ENCODE data around the gene TPSD1.

TPSD1 gene

DNA sequence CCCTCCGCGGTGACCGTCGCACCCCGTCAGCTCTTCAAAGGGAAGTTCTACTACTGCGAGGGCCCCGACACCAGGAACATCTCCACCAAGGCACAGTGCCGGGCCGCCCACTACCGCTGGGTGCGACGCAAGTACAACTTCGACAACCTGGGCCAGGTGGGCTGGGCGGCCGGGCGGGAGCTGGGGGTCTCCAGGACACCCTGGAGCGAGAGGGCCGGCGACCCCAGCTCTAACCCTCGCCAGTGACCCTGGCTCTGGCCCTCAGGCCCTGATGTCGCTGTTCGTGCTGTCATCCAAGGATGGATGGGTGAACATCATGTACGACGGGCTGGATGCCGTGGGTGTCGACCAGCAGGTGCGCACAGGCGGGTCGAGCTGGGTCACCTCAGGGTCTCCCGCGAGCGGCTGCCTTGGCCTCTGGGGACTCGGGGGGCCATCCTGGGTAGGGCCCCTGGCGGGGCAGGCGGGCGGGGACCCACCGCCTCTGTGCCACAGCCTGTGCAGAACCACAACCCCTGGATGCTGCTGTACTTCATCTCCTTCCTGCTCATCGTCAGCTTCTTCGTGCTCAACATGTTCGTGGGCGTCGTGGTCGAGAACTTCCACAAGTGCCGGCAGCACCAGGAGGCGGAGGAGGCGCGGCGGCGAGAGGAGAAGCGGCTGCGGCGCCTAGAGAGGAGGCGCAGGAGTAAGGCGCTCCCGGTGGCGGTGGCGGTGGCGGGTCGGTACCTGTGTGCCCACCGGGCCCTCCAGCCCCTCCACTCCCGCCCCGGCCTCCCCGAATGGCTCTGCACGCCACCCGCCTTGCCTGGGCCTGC lies 44.2 kb upstream of the TPSD1 start:
- no peak for DNase-seq (ENCODE audit: low read depth)
- no peak overlapping the region for H3K4me3 ChIP-seq (ENCODE audit: control insufficient read depth, low read depth, low read length)
- TF ChIP-seq, protein P1, sequence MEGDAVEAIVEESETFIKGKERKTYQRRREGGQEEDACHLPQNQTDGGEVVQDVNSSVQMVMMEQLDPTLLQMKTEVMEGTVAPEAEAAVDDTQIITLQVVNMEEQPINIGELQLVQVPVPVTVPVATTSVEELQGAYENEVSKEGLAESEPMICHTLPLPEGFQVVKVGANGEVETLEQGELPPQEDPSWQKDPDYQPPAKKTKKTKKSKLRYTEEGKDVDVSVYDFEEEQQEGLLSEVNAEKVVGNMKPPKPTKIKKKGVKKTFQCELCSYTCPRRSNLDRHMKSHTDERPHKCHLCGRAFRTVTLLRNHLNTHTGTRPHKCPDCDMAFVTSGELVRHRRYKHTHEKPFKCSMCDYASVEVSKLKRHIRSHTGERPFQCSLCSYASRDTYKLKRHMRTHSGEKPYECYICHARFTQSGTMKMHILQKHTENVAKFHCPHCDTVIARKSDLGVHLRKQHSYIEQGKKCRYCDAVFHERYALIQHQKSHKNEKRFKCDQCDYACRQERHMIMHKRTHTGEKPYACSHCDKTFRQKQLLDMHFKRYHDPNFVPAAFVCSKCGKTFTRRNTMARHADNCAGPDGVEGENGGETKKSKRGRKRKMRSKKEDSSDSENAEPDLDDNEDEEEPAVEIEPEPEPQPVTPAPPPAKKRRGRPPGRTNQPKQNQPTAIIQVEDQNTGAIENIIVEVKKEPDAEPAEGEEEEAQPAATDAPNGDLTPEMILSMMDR (IDR thresholded peaks at IDR 0.05; ENCODE audit: control insufficient read depth, insufficient read depth, low read depth, low read length, missing control alignments), result no peak

DNA sequence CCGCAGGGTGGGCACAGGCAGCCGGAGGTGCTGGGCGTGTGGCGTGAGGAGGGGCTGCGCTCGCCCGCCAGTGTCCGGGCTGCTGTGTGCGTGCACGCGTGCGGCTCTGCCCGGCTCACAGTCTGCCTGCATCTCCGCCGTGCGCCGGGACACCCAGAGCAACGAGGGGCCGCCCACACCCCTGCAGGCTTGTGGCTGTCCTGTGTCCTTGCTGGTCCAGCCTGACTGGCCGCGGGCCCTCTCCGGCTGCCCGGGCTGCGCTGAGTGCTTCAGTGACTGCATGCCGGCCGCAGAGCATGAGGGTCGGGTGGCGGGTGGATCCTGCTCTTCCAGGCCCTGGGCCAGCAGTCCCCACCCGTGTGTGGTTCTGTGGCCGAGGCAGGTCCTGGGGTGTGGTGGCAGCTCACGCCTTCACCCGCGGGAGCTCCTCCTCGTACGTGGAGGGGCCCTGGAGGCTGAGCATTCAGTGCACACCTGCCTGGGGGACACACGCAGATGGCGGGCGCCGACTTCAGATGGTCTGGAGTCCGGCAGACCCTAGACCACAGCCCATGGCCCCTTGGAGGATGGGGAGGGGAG lies 43.2 kb upstream of the TPSD1 start:
- DNase-seq (ENCODE audit: low read depth), result no peak
- TF ChIP-seq, protein P1 (IDR thresholded peaks at IDR 0.05; ENCODE audit: control insufficient read depth, insufficient read depth, low read depth, low read length, missing control alignments), result no peak
- no peak overlapping the region for H3K4me3 ChIP-seq (ENCODE audit: control insufficient read depth, low read depth, low read length)

DNA sequence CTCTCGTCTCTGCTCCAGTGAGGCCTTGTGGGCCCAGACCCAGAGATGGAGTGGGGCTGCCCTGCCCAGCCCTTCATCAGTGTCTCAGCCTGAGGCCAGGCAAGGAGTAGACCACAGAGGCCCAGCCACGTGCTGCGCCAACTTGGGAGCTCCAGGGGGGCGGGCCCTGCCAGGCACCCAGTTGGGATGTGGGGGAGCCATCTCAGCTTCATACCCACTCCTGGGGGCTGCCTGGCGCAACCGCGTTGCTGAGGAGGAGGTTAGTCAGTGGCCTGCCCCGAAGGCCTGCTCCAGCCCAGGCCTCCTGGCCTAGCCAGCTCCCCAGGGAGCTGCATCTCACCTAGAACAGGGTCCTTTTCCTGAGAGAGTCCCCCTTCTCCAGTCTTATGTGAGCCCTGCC lies 42.6 kb upstream of the TPSD1 start:
- DNase-seq (ENCODE audit: low read depth), result no peak
- TF ChIP-seq, protein P1 (IDR thresholded peaks at IDR 0.05; ENCODE audit: control insufficient read depth, insufficient read depth, low read depth, low read length, missing control alignments), result no peak
- H3K4me3 ChIP-seq (ENCODE audit: control insufficient read depth, low read depth, low read length), result no peak overlapping the region

DNA sequence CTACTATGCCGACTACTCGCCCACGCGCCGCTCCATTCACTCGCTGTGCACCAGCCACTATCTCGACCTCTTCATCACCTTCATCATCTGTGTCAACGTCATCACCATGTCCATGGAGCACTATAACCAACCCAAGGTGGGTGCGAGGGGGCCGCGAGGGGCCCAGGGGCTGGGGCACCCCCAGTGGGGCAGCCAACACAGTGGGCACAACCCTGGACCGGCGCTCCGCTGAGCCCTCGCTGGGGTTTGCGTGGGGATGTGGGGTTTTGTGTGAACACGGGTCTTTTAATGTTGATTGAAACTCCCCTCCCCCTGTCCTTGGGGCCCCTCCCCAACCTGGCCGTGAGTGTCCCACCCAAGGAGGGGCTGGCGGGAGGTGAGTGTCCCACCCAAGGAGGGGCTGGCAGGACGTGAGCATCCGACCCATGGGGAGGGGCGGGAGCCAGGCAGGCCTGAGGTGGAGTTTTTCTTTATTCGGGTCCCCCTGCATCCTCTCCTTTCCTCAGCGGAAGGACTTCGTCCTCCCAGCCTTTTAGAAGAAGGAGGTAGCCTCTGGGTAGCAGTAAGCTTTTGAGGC lies 42.0 kb upstream of the TPSD1 start:
- no peak overlapping the region for H3K4me3 ChIP-seq (ENCODE audit: control insufficient read depth, low read depth, low read length)
- TF ChIP-seq, protein P1 (IDR thresholded peaks at IDR 0.05; ENCODE audit: control insufficient read depth, insufficient read depth, low read depth, low read length, missing control alignments), result no peak
- no peak for DNase-seq (ENCODE audit: low read depth)

DNA sequence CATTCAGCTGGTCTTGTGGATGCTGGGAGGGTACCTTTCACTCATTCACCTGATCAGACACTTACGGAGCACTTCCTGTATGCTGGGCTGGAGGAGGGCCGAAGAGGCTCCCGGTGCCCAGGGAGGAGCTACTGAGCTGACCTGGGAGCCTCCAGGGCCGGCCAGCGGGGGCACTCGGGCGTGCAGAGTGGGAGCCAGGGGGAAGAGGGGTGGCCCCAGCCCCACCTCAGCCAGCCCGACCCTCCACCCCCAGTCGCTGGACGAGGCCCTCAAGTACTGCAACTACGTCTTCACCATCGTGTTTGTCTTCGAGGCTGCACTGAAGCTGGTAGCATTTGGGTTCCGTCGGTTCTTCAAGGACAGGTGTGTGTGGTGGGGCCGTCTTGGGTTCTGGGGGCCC lies 41.1 kb upstream of the TPSD1 start:
- TF ChIP-seq, protein P1 (IDR thresholded peaks at IDR 0.05; ENCODE audit: control insufficient read depth, insufficient read depth, low read depth, low read length, missing control alignments), result no peak
- H3K4me3 ChIP-seq (ENCODE audit: control insufficient read depth, low read depth, low read length), result no peak overlapping the region
- no peak for DNase-seq (ENCODE audit: low read depth)

DNA sequence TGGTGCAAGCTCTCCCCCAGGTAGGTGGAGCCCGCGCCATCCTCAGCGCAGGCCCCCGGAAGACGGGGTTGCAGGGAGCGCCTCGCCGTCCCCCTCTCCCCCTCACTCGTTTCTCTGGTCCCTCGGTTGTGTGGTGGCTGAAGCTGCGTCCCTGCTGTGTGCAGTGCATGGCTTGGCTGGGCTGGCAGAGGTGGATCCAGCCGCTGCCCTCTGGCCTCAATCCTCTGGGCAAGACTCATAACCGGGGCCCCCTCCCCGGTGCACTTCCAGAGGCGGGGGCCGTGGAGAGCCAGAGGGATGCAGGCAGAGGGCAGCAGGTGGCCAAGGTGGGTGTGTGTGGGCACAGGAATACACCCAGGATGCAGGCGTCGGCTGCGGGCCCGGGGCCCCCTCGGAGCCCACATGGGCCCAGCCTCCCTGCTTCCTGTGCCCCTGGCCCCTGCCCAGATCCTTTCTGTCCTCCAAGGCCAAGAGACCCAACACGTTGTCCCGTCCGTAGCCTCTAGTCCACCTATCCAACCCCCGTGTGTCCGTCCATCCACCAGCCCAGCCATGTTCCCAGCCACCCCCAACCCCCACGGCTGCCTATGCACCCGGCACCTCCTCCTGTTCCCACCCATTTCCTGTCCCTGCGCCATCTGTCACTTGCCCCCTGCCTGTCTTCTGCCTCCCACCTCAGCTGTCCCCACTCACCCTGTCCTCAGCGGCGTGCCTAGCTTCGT lies 40.1 kb upstream of the TPSD1 start:
- TF ChIP-seq, protein P1 (IDR thresholded peaks at IDR 0.05; ENCODE audit: control insufficient read depth, insufficient read depth, low read depth, low read length, missing control alignments), result no peak
- no peak for DNase-seq (ENCODE audit: low read depth)
- H3K4me3 ChIP-seq (ENCODE audit: control insufficient read depth, low read depth, low read length), result no peak overlapping the region
